CD14-positive monocyte (primary cell): Measurements from ENCODE around the gene CNTNAP2. TPM values are rescaled to one million over a fixed set of nuclear protein-coding genes. Genes with fewer than 3 reads are reported as not detected.

ENCODE experiments used
- DNase-seq, 3 donors: peaks; one replicate each; pipeline ENCODE4 v3.0.0-alpha.2; 2011 to 2022
- H2AFZ ChIP-seq: 2 replicates; pipeline ENCODE4 v1.6.0; 2012; ENCODE audit warnings: mild to moderate bottlenecking, low read depth, low read length, inconsistent platforms; ENCODE audit not compliant: insufficient read depth, poor library complexity, severe bottlenecking
- H3K27ac ChIP-seq, 2 donors: 1 replicate in 1 of 2; 2 replicates in 1 of 2; pipeline ENCODE4 v1.5.1; 2012 to 2013; ENCODE audit warnings: low read length in 2 of 2, control low read depth in 1 of 2, inconsistent platforms in 1 of 2, low read depth in 1 of 2, mild to moderate bottlenecking in 1 of 2
- H3K27me3 ChIP-seq, 2 donors: one replicate each; pipeline versions ENCODE4 v1.6.0 to v1.6.1; 2011 to 2013; ENCODE audit warnings: low read length in 2 of 2; ENCODE audit not compliant: control insufficient read depth in 2 of 2, insufficient read depth in 2 of 2
- H3K36me3 ChIP-seq, 2 donors: replicated peaks in 1 of 2; 1 replicate in 1 of 2; 2 replicates in 1 of 2; pipeline versions ENCODE4 v1.5.1 to v1.6.1; 2012 to 2013; ENCODE audit warnings: low read length in 2 of 2, control low read depth in 1 of 2, inconsistent platforms in 1 of 2, mild to moderate bottlenecking in 1 of 2; ENCODE audit not compliant: insufficient read depth in 2 of 2, control insufficient read depth in 1 of 2
- H3K4me1 ChIP-seq, 2 donors: 1 replicate in 1 of 2; 2 replicates in 1 of 2; pipeline versions ENCODE4 v1.5.1 to v1.6.1; 2012 to 2013; ENCODE audit warnings: low read length in 2 of 2, control low read depth in 1 of 2, inconsistent platforms in 1 of 2, mild to moderate bottlenecking in 1 of 2, moderate library complexity in 1 of 2; ENCODE audit not compliant: insufficient read depth in 2 of 2, control insufficient read depth in 1 of 2
- H3K4me2 ChIP-seq: replicated peaks from 2 replicates; pipeline ENCODE3; 2012; ENCODE audit warnings: low read length, moderate library complexity, mild to moderate bottlenecking; ENCODE audit not compliant: poor library complexity, severe bottlenecking; ENCODE audit errors: extremely low read depth
- H3K4me3 ChIP-seq, 3 experiments: fragments of 200-600 bp in 1 of 3; sonication (generic) in 1 of 3; replicated peaks in 1 of 3; 1 replicate in 2 of 3; 2 replicates in 1 of 3; pipeline ENCODE4 v1.5.1; 2011 to 2013; ENCODE audit warnings: low read length in 3 of 3, mild to moderate bottlenecking in 3 of 3, control low read depth in 2 of 3, low read depth in 2 of 3, inconsistent platforms in 1 of 3, moderate library complexity in 1 of 3
- H3K79me2 ChIP-seq: 2 replicates; pipeline ENCODE4 v1.6.0; 2012; ENCODE audit warnings: mild to moderate bottlenecking, control low read depth, inconsistent platforms, low read length, moderate library complexity; ENCODE audit not compliant: insufficient read depth
- H3K9ac ChIP-seq: 2 replicates; pipeline ENCODE4 v1.6.0; 2017; ENCODE audit warnings: low read length, mild to moderate bottlenecking; ENCODE audit not compliant: insufficient read depth, poor library complexity, severe bottlenecking
- H3K9me3 ChIP-seq, 2 donors: replicated peaks in 1 of 2; 1 replicate in 1 of 2; 2 replicates in 1 of 2; pipeline versions ENCODE4 v1.5.1 to v1.6.1; 2012 to 2013; ENCODE audit warnings: low read length in 2 of 2, control low read depth in 1 of 2; ENCODE audit not compliant: control insufficient read depth in 1 of 2, insufficient read depth in 1 of 2
- H4K20me1 ChIP-seq: 2 replicates; pipeline ENCODE4 v1.6.0; 2012; ENCODE audit warnings: mild to moderate bottlenecking, low read length, control low read depth, moderate library complexity; ENCODE audit not compliant: insufficient read depth
- H3K27ac Mint-ChIP-seq, 7 donors: one replicate each; pipeline ENCODE4 v1.8.0; 2020; ENCODE audit warnings: mild to moderate bottlenecking in 7 of 7, mixed read lengths in 7 of 7, moderate library complexity in 6 of 7, inconsistent platforms in 2 of 7
- H3K27me3 Mint-ChIP-seq, 3 donors: one replicate each; pipeline ENCODE4 v1.8.0; 2021 to 2022; ENCODE audit warnings: low read depth in 3 of 3, mild to moderate bottlenecking in 3 of 3, mixed read lengths in 3 of 3, moderate library complexity in 3 of 3, inconsistent platforms in 1 of 3
- H3K36me3 Mint-ChIP-seq, 2 donors: one replicate each; pipeline ENCODE4 v1.8.0; 2020; ENCODE audit warnings: mixed read lengths in 2 of 2, inconsistent platforms in 1 of 2, mild to moderate bottlenecking in 1 of 2
- H3K4me1 Mint-ChIP-seq: one replicate; pipeline ENCODE4 v1.8.0; 2020; ENCODE audit warnings: mild to moderate bottlenecking, mixed read lengths
- H3K4me3 Mint-ChIP-seq, 2 donors: one replicate each; pipeline ENCODE4 v1.8.0; 2020; ENCODE audit warnings: mild to moderate bottlenecking in 2 of 2, mixed read lengths in 2 of 2, moderate library complexity in 1 of 2
- H3K9me3 Mint-ChIP-seq, 7 donors: one replicate each; pipeline ENCODE4 v1.8.0; 2020 to 2022; ENCODE audit warnings: mixed read lengths in 7 of 7, mild to moderate bottlenecking in 6 of 7, moderate library complexity in 6 of 7, inconsistent platforms in 2 of 7
- WGBS: methylation state at CpG from one replicate; pipeline ENCODE4 v1.1.5; 2013; ENCODE audit warnings: missing lambda C conversion rate; ENCODE audit not compliant: insufficient coverage; 5-methylcytosine and 5-hydroxymethylcytosine counted together
- intact Hi-C, 2 donors: fragments of 100-400 bp; cut with micrococcal nuclease; formaldehyde crosslinking; loops; one replicate each; pipeline versions ENCODE4 v1.15.0 to v1.15.1; 2023
- polyA plus RNA-seq, 3 donors: library from polyadenylated mRNA; depleted of rRNA in 1 of 3; unstranded in 2 of 3; stranded (reverse) in 1 of 3; fragments of 300-500 nt in 2 of 3; fragments of >200 nt in 1 of 3; fragmentation: Illumina TruSeq in 2 of 3; gene quantifications; 1 replicate in 2 of 3; 2 replicates in 1 of 3; pipeline ENCODE4 v1.2.3, GENCODE V29; 2012 to 2021
- TF ChIP-seq, protein P1 (sequence below): fragments of 200-600 bp; IDR thresholded peaks from one replicate; pipeline ENCODE4 v1.8.0; 2022; ENCODE audit warnings: antibody characterized with exemption, mild to moderate bottlenecking

Gene CNTNAP2
- polyA plus RNA-seq, 3 donors: 0.01 TPM; not detected in 2

DNA sequence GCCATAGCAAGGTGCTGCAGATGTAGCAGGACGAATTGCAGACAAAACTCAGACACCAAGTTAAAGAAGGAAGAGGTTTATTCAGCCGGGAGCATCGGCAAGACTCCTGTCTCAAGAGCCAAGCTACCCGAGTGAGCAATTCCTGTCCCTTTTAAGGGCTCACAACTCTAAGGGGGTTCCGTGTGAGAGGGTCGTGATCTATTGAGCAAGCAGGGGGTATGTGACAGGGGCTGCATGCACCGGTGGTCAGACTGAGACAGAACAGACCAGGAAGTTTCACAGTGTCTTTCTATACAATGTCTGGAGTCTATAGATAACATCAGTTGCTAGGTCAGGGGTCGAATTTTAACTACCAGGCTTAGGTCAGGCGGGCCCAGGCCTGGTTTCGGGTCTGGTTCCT, 2252.0 kb downstream of the CNTNAP2 start:
- no peaks in the 10 kb centered on the region for H3K4me1 Mint-ChIP-seq
- Histone ChIP-seq H3K4me3 (no peak overlapping the region), H4K20me1 (no peaks in the 10 kb centered on the region), H3K27me3 (no peaks in the 10 kb centered on the region), H3K9me3 (peaks cover 0 to 33% of the 10 kb centered on the region in 2 donors), H3K79me2 (no peaks in the 10 kb centered on the region), H2AFZ (no peak overlapping the region), H3K4me1 (no peaks in the 10 kb centered on the region), H3K27ac (no peak overlapping the region), H3K36me3 (no peaks in the 10 kb centered on the region), H3K4me2 (no peak overlapping the region), H3K9ac (no peak overlapping the region)
- 95% methylated on average over 6 of the region's 10 CpGs for WGBS
- TF ChIP-seq, protein P1, sequence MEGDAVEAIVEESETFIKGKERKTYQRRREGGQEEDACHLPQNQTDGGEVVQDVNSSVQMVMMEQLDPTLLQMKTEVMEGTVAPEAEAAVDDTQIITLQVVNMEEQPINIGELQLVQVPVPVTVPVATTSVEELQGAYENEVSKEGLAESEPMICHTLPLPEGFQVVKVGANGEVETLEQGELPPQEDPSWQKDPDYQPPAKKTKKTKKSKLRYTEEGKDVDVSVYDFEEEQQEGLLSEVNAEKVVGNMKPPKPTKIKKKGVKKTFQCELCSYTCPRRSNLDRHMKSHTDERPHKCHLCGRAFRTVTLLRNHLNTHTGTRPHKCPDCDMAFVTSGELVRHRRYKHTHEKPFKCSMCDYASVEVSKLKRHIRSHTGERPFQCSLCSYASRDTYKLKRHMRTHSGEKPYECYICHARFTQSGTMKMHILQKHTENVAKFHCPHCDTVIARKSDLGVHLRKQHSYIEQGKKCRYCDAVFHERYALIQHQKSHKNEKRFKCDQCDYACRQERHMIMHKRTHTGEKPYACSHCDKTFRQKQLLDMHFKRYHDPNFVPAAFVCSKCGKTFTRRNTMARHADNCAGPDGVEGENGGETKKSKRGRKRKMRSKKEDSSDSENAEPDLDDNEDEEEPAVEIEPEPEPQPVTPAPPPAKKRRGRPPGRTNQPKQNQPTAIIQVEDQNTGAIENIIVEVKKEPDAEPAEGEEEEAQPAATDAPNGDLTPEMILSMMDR: no peak
- peaks cover 0 to 1% (median 1%) of the 10 kb centered on the region in 3 donors for H3K27me3 Mint-ChIP-seq
- H3K27ac Mint-ChIP-seq: no peak overlapping the region
- H3K36me3 Mint-ChIP-seq: no peaks in the 10 kb centered on the region
- intact Hi-C loops: no loop called here
- H3K4me3 Mint-ChIP-seq: no peak overlapping the region
- H3K9me3 Mint-ChIP-seq: peaks cover 3 to 33% (median 25%) of the 10 kb centered on the region in 7 donors
- no peak for DNase-seq

DNA sequence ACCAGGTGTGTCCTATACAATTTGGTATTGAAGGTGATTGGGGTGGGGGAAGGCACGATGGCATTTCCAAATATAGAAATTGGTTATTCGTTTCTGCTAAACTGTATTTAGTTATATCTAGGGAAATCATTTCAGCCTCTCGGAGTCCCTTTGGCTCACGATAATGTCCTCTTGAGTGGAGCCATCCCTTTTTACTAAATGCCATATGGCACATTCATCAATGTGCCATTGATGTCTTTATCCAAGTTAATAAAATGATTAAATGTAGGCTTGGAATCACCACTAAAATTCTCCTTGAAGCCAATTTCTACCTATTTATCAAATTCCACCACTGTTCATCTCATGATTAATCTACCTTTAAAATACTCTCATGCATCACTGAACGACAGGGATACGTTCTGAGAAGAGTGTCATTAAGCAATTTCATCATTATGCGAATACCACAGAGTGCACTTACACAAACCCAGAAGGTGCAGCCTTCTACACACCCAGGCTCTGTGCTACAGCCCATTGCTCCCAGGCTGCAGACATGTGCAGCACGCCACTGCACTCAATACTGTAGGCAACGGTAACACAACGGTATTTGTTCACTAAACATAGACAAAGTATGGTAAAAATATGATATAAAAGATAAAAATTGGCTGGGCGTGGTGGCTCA, 2254.8 kb downstream of the CNTNAP2 start:
- H2AFZ ChIP-seq: no peak overlapping the region
- Mint-ChIP-seq H3K36me3 (no peaks in the 10 kb centered on the region), H3K27ac (no peak overlapping the region)

More for the DNA sequence above, 2254.8 kb downstream of the CNTNAP2 start:
- no peak for DNase-seq
- intact Hi-C loops: no loop called here
- H3K36me3 ChIP-seq: no peaks in the 10 kb centered on the region
- H3K4me1 ChIP-seq: no peaks in the 10 kb centered on the region
- Mint-ChIP-seq H3K4me1 (no peaks in the 10 kb centered on the region), H3K27me3 (peaks cover 0 to 1% (median 0%) of the 10 kb centered on the region in 3 donors), H3K9me3 (peaks cover 0 to 23% (median 17%) of the 10 kb centered on the region in 7 donors), H3K4me3 (no peak overlapping the region)
- no peak overlapping the region for H3K4me3 ChIP-seq
- no peaks in the 10 kb centered on the region for H3K79me2 ChIP-seq
- H3K9me3 ChIP-seq: peaks cover 0 to 24% of the 10 kb centered on the region in 2 donors
- no peaks in the 10 kb centered on the region for H3K27me3 ChIP-seq
- no peak overlapping the region for H3K4me2 ChIP-seq
- H3K27ac ChIP-seq: no peak overlapping the region
- no peak overlapping the region for H3K9ac ChIP-seq
- no peaks in the 10 kb centered on the region for H4K20me1 ChIP-seq
- 92% methylated on average over 4 of the region's 11 CpGs for WGBS
- TF ChIP-seq, protein P1: no peak
